Left ventricle myocardium superior (tissue), 1 donor: ENCODE measurements around the gene ABCB6. TPM values are rescaled to one million over a fixed set of nuclear protein-coding genes. Genes with fewer than 3 reads are reported as not detected.
"Not testable (repeated sequence)": the region's sequence is repeated elsewhere in the genome, so short reads cannot be mapped to it uniquely, and the experiment has no call there.

ENCODE experiments used
- ATAC-seq: fragments of 200-7000 bp; cut with Tn5 transposase; one replicate; pipeline ENCODE4 v1.9.1; 2020; ENCODE audit warnings: mild to moderate bottlenecking, moderate library complexity
- DNase-seq: peaks from one replicate; pipeline ENCODE4 v3.0.0-alpha.2; 2020
- intact Hi-C: fragments of 100-400 bp; cut with micrococcal nuclease; formaldehyde crosslinking; loops from one replicate; pipeline ENCODE4 v1.11.0; 2022
- total RNA-seq: library from RNA; stranded (reverse); fragmentation: NEBNext Ultra II Directional; extraction: Animal tissue kit (Norgen Biotek cat#: 25700); gene quantifications from one replicate; pipeline ENCODE4 v1.2.1, GENCODE V29; 2021
- donor health status: DM: no; HTN: yes; CAD: no; lungs with severe emphysema.

Gene ABCB6
- total RNA-seq, 1 donor from 2014 or later: 28.2 TPM

DNA sequence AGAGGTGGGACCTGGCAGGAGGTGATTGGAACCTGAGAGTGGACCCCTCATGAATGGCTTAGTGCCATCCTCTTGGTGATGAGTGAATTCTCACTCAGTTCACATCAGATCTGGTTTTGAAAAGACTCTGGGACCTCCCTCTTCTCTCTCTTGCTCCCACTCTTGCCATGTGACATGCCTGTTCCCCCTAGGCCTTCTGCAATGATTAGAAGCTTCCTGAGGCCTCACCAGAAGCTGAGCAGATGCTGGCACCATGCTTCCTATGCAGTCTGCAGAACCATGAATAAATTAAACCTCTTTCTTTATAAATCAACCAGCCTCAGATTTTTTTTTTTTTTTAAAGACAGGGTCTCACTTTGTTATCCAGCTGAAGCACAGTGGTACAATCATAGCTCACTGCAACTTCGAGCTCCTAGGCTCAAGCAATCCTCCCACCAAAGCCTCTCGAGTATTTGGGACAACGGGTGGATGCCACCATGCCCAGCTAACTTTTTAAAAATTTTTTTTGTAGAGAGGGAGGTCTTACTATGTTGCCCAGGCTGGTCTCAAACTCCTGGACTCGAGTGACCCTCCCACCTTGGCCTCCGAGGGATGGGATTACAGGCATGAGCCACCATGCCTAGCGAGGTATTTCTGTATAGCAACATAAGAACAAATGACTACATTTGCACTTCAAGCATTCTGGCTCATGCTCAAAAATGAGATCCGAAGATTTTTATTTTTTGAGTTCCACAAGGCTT lies 14.2 kb downstream of the ABCB6 start:
- DNase-seq: no peak
- intact Hi-C loops: no loop called here
- no peak for ATAC-seq

DNA sequence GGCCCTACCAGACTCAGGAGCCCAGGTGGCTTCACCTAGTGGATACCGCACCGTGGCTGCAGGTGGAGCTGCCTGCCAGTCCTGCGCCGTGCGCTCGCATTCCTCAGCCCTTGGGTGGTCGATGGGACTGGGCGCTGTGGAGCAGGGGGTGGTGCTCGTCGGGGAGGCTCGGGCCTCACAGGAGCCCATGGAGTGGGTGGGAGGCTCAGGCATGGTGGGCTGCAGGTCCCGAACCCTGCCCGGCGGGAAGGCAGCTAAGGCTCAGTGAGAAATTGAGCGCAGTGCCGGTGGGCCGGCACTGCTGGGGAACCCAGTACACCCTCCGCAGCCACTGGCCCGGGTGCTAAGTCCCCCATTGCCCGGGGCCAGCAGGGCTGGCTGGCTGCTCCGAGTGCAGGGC lies 17.4 kb downstream of the ABCB6 start:
- DNase-seq, intact Hi-C loops, ATAC-seq: not testable (repeated sequence)

DNA sequence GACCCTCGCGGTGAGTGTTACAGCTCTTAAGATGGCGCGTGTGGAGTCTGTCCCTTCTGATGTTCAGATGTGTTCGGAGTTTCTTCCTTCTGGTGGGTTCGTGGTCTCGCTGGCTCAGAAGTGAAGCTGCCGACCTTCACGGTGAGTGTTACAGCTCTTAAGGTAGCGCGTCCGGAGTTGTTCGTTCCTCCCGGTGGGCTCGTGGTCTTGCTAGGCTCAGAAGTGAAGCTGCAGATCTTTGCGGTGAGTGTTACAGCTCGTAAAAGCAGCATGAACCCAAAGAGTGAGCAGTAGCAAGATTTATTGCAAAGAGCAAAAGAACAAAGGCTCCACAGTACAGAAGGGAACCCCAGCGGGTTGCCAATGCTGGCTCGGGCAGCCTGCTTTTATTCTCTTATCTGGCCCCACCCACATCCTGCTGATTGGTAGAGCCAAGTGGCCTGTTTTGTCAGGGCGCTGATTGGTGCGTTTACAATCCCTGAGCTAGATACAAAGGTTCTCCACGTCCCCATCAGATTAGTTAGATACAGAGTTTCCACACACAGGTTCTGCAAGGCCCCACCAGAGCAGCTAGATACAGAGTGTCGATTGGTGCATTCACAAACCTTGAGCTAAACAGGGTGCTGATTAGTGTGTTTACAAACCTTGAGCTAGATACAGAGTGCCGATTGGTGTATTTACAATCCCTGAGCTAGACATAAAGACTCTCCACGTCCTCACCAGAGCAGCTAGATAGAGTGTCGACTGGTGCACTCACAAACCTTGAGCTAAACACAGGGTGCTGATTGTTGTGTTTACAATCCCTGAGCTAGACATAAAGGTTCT lies 18.0 kb downstream of the ABCB6 start:
- DNase-seq, intact Hi-C loops, ATAC-seq: not testable (repeated sequence)

DNA sequence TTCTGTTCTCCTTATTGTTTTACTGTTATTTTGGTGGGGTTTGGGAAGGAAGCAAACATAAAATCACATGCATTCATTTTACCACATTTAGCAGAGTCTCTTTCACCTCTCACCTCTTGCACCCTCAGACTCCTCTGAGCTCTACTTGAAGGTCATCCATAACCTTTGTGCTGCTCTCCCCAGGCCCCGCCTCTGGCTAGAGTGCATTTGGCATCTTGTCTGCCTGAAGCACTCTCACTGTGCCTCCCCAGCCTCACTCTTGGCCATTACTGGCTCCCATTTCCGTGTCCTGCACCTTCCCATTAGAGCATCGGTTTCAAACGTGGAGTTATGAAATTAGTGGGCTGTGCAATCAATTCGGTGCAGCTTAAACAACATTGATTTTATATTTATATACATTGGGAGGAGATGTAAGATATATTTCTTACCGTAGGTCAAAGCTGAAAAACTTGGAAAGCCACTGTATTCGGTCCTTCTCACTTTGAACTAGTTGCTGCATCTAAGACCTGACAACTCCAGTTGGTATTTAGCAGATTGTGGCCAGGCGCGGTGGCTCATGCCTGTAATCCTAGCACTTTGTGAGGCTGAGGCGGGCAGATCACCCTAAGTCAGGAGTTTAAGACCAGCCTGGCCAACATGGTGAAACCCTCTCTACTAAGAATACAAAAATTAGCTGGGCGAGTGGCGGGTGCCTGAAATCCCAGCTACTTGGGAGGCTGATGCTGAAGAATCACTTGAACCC lies 19.1 kb downstream of the ABCB6 start:
- ATAC-seq (no peak), DNase-seq (no peak)
- intact Hi-C loops: no loop called here

DNA sequence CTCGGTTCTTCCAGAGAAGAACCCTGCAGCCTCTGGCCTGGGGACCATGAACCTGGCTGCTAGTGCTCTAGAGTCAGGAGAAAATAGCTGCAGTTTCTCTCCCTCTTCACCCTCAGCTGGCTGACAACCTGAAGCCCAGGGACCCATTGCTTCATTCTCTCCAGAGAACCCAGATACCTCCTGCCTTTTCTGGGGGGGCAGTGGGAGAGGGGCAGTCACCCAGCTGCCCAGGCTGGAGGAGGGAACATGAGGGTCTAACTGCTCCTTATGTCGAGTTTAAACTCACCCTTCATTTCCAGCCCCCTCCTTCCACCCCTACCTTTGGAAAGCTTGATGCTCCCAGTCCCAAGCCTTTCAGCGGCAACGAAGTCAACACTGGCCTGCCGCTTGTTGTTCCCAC lies 19.8 kb downstream of the ABCB6 start:
- intact Hi-C loops: no loop called here
- DNase-seq (no peak), ATAC-seq (no peak)

DNA sequence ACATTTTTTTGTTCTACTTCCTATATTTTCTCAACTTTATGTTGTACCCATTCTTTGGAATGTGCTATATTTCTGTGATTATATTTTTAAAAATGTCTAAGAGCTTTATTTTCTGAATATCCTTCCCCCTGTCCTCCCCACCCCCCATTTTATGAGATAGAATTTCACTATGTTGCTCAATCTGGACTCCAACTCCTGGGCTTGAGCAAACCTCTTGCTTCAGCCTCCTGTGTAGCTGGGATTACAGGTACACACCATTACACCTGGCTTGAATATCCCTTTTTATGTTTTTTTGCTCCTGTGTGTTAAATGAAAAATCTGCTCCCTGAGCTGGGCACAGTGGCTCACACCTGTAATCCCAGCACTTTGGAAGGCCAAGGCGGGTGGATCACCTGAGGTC lies 21.4 kb downstream of the ABCB6 start:
- no peak for ATAC-seq
- DNase-seq: no peak
- intact Hi-C loops: no loop called here

DNA sequence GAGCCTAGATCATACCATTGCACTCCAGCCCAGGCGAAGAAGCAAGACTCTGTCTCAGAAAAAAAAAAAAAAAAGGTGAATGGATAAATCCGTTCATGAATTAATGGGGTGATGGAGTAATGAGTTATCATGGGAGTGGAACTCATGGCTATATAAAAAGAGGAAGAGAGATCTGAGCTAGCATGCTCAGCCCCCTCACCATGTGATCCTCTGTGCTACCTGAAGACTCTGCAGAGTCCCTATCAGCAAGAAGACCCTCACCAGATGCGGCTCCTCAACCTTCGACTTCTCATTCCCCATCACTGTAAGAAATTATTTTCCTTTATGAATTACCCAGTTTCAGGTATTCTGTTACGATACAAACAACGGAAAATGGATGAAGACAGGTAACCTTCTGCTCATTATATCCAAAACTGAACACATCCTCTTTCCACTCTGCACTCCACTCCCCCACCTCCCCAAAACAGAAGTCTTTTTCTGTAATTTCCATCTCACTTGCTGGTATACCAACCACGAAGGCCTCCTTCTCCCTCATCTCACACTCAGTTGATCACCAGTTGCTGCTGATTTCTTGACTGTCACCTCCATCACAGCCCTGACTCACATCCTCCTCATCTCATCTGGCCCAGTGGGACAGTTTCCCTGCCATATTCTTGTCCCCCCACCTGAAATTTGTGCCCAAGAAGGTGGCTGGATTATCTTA lies 31.9 kb downstream of the ABCB6 start:
- ATAC-seq (no peak), DNase-seq (no peak)
- intact Hi-C loops: no loop called here

DNA sequence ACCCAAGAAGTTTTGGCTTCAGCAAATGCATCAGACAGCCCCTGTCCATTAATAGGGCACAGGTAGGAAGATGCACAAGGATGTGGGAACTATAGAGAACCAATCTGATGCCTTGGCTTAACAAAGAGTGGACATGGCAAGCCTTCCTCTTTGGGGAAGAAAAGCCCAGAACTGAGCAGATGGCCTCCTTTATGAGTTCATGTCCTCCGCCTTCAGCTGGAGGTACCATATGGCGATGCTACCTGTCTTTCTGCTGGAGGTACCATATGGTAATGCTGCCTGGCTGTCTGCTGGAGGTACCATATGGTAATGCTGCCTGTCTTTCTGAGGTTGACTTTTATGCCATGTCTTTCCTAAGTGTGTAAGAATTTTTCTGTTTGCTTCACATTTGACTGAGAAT lies 34.6 kb downstream of the ABCB6 start:
- intact Hi-C loops: no loop called here
- DNase-seq (no peak), ATAC-seq (no peak)

DNA sequence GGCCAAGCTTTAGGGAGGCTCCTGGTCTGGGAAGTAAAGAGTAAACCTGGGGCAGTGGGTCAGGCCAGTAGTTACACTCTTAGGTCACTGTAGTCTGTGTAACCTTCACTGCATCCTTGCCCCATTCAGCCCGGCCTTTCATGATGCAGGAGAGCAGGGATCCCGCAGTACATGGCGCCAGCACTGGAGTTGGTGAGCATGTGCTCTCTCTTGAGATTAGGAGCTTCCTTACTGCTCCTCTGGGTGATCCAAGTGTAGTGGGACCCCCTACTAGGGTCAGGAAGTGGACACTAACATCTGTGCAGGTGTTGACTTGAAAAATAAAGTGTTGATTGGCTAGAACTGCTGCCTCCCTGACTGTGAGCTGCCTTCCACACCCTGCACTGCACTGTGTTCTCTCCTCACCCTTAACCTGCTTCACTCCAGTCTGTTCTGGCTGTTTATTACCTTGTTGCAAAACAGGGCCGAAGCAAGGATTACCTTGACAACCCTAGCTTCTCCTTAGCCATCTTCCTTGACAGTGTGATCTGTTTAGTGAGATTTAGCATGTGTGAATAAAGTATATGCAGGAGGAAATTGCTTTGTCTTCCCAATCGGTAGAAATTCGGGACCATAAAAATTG lies 35.5 kb downstream of the ABCB6 start:
- DNase-seq: no peak
- intact Hi-C loops: no loop called here
- no peak for ATAC-seq

DNA sequence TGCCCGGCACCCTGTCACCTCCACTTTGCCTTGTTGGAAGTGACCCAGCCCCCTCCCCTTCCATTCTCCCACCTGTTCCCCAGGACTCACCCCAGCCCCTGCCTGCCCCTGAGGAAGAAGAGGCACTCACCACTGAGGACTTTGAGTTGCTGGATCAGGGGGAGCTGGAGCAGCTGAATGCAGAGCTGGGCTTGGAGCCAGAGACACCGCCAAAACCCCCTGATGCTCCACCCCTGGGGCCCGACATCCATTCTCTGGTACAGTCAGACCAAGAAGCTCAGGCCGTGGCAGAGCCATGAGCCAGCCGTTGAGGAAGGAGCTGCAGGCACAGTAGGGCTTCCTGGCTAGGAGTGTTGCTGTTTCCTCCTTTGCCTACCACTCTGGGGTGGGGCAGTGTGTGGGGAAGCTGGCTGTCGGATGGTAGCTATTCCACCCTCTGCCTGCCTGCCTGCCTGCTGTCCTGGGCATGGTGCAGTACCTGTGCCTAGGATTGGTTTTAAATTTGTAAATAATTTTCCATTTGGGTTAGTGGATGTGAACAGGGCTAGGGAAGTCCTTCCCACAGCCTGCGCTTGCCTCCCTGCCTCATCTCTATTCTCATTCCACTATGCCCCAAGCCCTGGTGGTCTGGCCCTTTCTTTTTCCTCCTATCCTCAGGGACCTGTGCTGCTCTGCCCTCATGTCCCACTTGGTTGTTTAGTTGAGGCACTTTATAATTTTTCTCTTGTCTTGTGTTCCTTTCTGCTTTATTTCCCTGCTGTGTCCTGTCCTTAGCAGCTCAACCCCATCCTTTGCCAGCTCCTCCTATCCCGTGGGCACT lies 36.2 kb downstream of the ABCB6 start:
- no peak for ATAC-seq
- no peak for DNase-seq
- intact Hi-C loops: no loop called here

DNA sequence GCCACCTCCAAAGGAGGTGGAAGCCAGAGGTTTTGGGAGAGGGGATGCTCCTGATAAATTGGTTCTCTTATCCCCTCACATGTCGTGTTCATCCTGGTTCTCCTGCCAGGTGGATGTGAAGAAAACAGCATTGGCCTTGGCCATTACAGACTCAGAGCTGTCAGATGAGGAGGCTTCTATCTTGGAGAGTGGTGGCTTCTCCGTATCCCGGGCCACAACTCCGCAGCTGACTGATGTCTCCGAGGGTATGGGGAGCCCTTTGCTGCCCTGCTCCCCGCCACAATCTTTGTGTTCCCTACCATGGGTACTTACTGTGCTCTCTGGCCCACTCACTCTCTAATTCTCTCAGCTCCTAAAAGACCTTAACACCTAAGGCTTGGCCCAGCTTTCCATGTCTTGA lies 37.2 kb downstream of the ABCB6 start:
- ATAC-seq: no peak
- DNase-seq: no peak
- intact Hi-C loops: no loop called here

DNA sequence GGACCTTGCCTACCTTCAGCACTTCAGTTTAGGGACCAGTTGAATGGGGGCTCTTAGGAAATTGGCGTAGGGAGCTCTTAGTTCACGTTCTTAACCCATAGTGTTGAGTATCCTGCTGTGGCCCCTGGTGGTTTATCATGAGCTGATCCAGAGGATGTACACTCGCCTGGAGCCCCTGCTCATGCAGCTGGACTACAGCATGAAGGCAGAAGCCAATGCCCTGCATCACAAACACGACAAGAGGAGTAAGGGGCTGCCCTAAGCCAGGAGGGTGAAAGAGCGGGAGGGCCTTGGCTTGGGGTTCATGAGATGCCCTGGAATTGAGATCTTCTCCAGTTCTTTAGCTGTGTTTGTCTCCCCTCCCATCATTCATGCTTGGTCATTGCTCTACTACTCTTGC lies 37.8 kb downstream of the ABCB6 start:
- ATAC-seq (no peak), DNase-seq (no peak)
- intact Hi-C loops: no loop called here

DNA sequence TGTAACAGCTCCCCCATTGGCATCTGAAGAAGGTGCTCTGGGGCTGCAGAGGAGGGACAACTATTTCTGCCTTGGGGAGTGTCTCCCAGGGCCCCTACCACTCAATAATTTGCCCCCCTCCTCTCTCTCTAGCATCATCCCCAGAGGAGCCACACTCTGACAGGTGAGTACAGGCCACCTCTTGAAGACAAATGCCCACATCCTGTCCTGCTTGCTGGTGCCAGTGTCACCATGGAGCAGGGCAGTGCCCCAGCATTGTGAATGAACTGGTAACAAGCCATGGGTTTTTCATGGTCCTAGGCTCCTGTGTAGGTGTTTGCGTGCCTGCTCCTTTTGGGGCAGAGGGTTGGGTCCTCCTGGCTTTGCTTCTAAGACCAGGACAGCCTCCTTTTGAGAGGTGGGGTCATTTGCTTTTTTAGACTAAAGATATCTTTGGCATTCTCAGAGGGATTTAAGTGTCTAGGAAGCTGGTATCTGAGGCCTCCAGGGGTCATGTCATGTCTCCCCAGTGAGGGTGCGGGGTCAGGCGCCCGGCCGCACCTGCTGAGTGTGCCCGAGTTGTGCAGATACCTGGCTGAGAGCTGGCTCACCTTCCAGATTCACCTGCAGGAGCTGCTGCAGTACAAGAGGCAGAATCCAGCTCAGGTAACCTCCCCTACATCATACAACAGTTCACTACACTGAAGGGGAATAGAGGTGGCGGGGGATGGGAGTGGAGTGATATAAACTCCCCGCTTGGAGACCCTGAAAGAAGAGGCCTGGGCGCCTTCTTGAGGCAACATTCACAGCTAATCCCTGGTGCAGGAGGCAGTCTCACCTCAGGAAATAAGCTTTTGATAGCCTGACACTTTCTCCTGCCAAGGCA lies 38.9 kb downstream of the ABCB6 start:
- intact Hi-C loops: no loop called here
- ATAC-seq (no peak), DNase-seq (no peak)

DNA sequence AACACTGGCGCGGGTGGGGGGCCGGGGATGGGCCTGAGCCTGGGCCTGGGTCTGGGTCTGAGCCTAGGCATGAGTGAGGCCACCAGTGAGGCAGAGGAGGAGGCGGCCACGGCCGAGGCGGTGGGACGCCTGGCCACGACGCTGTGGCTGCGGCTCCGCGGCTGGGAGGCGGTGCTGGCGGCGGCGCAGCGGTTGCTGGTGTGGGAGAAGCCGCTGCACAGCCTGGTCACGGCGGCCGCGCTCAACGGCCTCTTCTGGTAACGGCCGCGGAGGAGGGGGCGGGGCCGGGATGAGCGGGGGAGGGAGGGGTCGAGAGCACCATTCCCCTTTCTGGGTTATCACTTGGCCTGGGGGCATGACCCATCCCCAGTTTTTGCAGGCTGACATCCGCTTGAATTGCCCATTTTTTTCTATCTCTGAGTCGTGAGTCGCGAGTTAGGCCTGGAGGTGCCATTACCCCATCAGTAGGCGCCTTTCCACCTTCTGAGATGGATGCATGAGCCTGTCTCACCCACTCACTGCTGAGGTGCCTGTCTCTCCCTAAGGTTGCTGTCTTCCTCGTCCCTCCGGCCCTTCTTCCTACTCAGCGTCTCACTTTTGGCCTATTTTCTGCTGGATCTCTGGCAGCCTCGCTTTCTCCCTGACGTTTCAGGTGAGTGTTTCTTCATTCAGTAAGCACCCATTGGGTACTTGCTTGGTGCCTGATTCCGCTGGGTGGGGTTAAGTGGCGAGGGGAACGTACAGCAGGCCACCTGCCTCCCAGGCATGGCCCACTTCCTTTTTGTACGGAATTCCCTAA lies 40.2 kb downstream of the ABCB6 start:
- peak; percentile 80 for DNase-seq
- ATAC-seq: peak; percentile 6
- intact Hi-C loops: no loop called here

DNA sequence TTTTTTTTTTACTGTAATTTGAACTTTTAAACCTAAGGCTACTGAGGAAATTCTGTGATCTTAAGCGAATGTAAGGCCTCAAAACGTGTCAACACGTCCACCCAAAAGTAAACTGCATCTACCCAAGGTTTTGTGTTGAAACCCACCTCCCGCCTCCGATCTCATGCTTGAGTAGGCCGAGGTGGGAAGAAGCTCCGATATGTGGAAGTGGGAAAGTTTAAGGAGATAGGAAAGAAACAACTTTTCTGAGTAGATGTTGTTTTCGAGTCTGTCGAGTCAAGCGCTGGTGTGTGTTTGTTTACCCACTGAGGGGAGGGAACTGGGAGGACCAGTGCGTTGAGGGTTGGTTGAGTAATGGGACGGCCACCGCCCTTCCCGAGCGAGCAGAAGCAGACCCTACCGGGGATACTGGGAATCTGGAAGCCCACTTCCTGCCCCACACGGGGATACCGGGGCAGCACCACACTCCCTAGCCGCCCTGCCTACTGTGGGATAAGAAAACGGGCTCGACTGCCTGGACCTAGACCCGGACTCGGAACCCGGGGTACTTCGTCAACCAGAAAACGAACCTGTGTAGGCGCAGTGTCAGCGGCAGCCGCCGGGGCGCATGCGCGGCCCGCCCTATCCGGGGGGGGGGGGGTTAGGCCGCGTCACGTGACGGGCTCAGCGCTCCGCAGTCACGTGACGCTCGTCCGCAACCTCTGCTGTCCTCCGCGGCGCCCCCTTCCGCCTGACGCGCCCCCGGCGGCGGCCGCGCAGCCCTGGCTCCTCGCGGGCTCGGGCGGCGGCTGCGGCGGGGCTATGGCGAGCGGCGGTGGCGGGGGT lies 41.0 kb downstream of the ABCB6 start, which contains the start of gene RETREG2:
TSS of gene RETREG2 (plus strand) at position 724 of the 825 bp plus-strand sequence. CDS start at position 802, 78 bp downstream.
- intact Hi-C loops: no loop called here
- peak; percentile 81 for ATAC-seq
- DNase-seq: peak; percentile 92
